GM12864 (cell line): Measurements from ENCODE around the gene SURF2.

Experiments used
- DNase-seq: peaks from one replicate; pipeline ENCODE4 v3.0.0-alpha.2; 2011; ENCODE audit warnings: low read depth
- H3K4me3 ChIP-seq: 2 replicates; pipeline ENCODE4 v1.5.1; 2011; ENCODE audit warnings: mild to moderate bottlenecking, low read depth, low read length, control low read depth
- TF ChIP-seq, protein P1 (sequence below): IDR thresholded peaks from 2 replicates; pipeline ENCODE4 v1.5.1; 2011; ENCODE audit warnings: low read depth, mild to moderate bottlenecking, moderate library complexity, low read length, control low read depth, inconsistent platforms; ENCODE audit errors: missing control alignments

SURF2 gene

GRCh38 chr9:133366435-133366834 is 10.1 kb downstream of the SURF2 start:
- TF ChIP-seq, protein P1, sequence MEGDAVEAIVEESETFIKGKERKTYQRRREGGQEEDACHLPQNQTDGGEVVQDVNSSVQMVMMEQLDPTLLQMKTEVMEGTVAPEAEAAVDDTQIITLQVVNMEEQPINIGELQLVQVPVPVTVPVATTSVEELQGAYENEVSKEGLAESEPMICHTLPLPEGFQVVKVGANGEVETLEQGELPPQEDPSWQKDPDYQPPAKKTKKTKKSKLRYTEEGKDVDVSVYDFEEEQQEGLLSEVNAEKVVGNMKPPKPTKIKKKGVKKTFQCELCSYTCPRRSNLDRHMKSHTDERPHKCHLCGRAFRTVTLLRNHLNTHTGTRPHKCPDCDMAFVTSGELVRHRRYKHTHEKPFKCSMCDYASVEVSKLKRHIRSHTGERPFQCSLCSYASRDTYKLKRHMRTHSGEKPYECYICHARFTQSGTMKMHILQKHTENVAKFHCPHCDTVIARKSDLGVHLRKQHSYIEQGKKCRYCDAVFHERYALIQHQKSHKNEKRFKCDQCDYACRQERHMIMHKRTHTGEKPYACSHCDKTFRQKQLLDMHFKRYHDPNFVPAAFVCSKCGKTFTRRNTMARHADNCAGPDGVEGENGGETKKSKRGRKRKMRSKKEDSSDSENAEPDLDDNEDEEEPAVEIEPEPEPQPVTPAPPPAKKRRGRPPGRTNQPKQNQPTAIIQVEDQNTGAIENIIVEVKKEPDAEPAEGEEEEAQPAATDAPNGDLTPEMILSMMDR, result no peak
- H3K4me3 ChIP-seq, result no peak overlapping the region
- DNase-seq, result no peak

DNA sequence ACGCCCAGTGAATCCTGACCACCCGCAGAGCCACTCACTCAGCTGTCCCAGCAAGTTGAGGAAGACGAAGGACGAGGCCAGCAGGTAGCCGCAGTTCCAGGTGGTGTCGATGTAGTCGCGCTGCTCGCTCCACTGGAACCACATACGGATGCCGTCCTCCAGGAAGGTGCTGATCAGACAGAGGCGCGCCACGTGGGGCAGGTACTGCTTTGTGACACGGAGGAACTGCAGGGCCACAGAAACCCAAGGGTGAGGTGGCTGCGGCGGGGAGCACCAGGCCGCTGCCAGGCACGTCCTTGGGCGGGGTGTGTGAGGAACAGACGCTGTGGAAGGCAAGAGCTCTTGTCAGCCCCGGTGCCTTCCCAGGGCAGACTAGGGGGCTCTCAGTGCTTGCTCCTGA is 10.9 kb downstream of the SURF2 start:
- no peak for DNase-seq
- no peak overlapping the region for H3K4me3 ChIP-seq
- TF ChIP-seq, protein P1, result no peak

DNA sequence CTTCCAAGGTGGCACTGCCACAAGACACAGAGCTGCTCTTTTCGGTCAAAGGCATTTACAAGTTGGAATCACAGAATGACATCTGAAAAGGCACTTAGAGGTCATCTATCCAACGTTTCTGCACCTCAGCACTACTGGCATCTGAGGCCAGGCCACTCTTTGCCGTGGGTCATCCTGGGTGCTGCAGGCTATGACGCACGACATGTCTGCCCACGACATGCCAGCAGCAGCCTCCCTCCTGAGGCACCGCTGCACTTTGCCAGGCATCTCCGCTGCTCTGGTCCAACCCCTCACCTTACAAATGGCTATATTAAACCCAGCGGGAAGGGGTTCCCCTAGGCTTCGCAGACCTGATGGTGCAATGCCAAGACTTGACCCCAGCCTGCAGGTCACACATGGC is 11.4 kb downstream of the SURF2 start:
- TF ChIP-seq, protein P1, result no peak
- H3K4me3 ChIP-seq, result no peak overlapping the region
- no peak for DNase-seq

- no peak overlapping the region for H3K4me3 ChIP-seq
- TF ChIP-seq, protein P1, result no peak
- no peak for DNase-seq
Measured at GRCh38 chr9:133368249-133368881, 12.0 kb downstream of the SURF2 start.

DNA sequence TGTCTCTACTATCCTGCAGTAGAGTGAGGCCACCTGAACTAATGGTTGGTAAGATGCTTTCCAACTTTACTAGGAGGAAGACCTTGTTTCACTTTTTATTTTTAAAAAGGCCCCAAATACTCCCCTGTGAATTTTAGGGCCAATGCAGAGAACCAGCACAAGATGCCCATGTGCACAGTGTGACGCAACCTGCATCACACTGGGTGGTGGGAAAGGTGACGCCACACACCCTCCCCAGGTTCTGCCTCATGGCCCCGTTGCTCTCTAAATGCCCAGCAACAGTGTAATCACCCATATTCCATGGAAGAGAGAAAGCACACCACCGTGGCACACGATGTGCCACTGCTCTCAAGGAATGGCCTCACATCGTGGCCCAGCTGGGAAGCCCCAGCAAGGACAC is 13.1 kb downstream of the SURF2 start:
- DNase-seq, result no peak
- TF ChIP-seq, protein P1, result no peak
- H3K4me3 ChIP-seq, result no peak overlapping the region

GRCh38 chr9:133369933-133370332 is 13.6 kb downstream of the SURF2 start:
- H3K4me3 ChIP-seq, result no peak overlapping the region
- DNase-seq, result no peak
- TF ChIP-seq, protein P1, result no peak

DNA sequence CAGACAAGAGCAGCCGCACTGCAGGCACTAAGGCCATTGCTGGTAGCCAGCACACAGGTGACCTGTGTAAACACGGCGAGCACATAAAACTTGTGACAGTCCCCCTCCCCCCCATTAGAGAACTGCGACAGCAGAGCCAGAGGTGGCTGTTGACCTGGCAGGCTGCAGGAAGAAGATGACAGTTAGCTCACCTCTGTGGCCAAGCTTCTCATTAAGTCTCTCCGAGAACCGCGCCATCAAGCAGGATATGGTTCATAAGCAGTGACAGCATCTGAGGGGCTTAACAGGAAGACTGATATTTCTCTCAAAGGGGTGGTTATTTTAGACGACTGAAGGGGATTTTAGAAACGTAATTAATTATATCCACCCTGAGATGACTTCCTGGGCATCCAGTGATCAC is 14.3 kb downstream of the SURF2 start:
- no peak overlapping the region for H3K4me3 ChIP-seq
- no peak for DNase-seq
- TF ChIP-seq, protein P1, result no peak
